ENCODE data around the gene ARHGAP18.

DNA sequence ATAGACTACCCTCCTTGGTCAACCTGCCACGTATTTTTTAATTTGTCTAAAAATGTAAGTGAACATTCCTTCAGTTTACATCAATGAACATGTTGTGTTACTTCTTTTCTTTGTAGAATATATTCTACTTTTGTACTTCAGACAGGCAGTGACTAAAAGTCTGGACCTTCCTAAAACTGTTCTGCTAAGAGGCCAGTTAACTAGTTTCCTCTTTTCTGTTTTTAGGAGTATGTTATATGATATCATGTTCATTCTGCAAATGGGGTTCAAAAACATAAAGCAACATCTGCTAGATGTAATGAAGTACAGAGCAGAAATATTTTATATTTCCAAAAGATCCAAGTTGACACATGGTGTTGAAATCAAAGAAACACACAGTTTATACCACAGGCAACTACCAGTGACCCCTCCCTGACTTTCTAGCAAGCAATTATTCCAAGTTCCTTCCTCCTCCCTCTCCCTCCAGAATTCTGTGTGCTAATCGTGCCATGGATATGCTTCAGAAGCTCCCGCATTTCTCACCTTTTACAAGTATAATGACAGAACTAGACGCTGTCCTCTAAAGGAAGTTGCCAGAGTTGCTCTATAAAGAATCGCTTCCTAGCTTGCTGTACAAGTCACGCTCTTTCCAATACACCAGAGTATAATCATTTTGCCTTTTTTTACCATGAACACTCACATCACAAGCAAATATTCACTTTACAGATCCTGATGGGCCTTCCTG lies 64.7 kb downstream of the ARHGAP18 start:
- TF ChIP-seq YY1 (IDR thresholded peaks at IDR 0.05; ENCODE audit: low read depth) (no peak), TEAD4 (IDR thresholded peaks at IDR 0.05) (no peak), RAD21 (IDR thresholded peaks at IDR 0.05; ENCODE audit: low read depth) (no peak), EP300 (IDR thresholded peaks at IDR 0.05; ENCODE audit: borderline replicate concordance) (no peak), FOXM1 (IDR thresholded peaks at IDR 0.05; ENCODE audit: borderline replicate concordance, low read depth) (no peak), TAF1 (IDR thresholded peaks at IDR 0.05; ENCODE audit: low read depth) (no peak)
- TF ChIP-seq, protein P1, sequence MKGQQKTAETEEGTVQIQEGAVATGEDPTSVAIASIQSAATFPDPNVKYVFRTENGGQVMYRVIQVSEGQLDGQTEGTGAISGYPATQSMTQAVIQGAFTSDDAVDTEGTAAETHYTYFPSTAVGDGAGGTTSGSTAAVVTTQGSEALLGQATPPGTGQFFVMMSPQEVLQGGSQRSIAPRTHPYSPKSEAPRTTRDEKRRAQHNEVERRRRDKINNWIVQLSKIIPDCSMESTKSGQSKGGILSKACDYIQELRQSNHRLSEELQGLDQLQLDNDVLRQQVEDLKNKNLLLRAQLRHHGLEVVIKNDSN (IDR thresholded peaks at IDR 0.05), result no peak
- TF ChIP-seq, protein P2, sequence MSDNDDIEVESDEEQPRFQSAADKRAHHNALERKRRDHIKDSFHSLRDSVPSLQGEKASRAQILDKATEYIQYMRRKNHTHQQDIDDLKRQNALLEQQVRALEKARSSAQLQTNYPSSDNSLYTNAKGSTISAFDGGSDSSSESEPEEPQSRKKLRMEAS (IDR thresholded peaks at IDR 0.05), result no peak
